AG10803 (cell line): Measurements from ENCODE around the gene TMEM132C.
A peak's percentile ranks its signal among the peaks of the same experiment; 100 is the strongest.
"Not testable (repeated sequence)": the region's sequence is repeated elsewhere in the genome, so short reads cannot be mapped to it uniquely, and the experiment has no call there.

Experiments used
- DNase-seq: peaks from one replicate; pipeline ENCODE4 v3.0.0; 2010; ENCODE audit warnings: low read depth
- H3K4me3 ChIP-seq: 2 replicates; pipeline ENCODE4 v1.5.1; 2011; ENCODE audit warnings: mild to moderate bottlenecking, low read length, control low read depth
- CTCF ChIP-seq: conservative IDR thresholded peaks from 2 replicates; pipeline ENCODE4 v1.5.1; 2011; ENCODE audit warnings: mild to moderate bottlenecking, low read length, control low read depth, inconsistent platforms

Gene TMEM132C

GRCh38 chr12:128245905-128246304 is 21.1 kb upstream of the TMEM132C start:
- DNase-seq = no peak
- no peak overlapping the region for H3K4me3 ChIP-seq
- TF ChIP-seq CTCF = no peak

DNA sequence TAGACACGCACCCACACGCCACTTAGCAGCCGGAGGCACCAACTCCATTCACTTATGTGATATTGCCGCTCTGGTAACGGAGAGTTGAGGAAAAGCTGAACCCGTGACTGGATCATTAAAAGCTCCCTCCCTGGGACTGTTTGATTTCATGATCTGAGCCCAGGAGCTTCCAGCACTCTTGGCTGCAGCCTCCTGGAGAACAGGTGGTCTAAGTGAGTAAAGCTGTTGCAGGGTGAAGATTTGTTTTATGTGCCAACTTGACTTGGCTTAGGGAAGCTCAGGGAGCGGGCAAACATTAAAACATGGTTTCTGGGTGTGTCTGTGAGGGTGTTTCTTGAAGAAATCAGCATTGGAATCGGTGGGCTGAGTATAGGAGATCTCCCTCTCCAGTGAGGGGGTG is 16.9 kb upstream of the TMEM132C start:
- no peak for TF ChIP-seq CTCF
- H3K4me3 ChIP-seq = no peak overlapping the region
- no peak for DNase-seq

GRCh38 chr12:128253829-128254228 is 13.1 kb upstream of the TMEM132C start:
- DNase-seq, H3K4me3 ChIP-seq: not testable (repeated sequence)

GRCh38 chr12:128258866-128259555 is 8.0 kb upstream of the TMEM132C start:
- no peak for TF ChIP-seq CTCF
- DNase-seq = no peak
- H3K4me3 ChIP-seq = no peak overlapping the region

- DNase-seq = no peak
- no peak overlapping the region for H3K4me3 ChIP-seq
- TF ChIP-seq CTCF = peak; percentile 54
These were observed 7.4 kb upstream of the TMEM132C start for GRCh38 chr12:128259556-128260070.

GRCh38 chr12:128261757-128262156 is 5.2 kb upstream of the TMEM132C start:
- no peak overlapping the region for H3K4me3 ChIP-seq
- no peak for TF ChIP-seq CTCF
- DNase-seq = no peak

DNA sequence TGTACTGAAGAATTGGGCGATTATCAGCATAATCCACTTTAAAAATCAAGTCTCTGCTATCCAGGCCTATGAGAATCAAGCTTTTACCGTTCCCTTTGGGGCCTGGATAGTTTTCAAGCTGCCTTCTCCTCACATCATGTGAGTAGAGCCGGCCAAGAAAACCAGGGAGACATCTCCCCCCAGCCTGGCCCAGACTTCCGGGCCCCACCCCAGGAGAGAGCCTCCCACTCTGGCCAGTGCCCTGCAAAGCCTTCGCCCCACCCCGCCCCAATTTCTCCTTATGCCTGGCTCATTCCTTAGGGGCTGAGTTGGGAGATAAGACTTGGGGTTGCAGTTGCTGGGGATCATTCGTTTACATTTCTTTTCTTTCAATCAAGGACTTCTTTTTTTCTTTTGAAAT is 1.4 kb upstream of the TMEM132C start:
- no peak for TF ChIP-seq CTCF
- no peak overlapping the region for H3K4me3 ChIP-seq
- DNase-seq = no peak
